ENCODE results near the gene ZFP57.
A peak's percentile ranks its signal among the peaks of the same experiment; 100 is the strongest.

The ZFP57 gene

DNA sequence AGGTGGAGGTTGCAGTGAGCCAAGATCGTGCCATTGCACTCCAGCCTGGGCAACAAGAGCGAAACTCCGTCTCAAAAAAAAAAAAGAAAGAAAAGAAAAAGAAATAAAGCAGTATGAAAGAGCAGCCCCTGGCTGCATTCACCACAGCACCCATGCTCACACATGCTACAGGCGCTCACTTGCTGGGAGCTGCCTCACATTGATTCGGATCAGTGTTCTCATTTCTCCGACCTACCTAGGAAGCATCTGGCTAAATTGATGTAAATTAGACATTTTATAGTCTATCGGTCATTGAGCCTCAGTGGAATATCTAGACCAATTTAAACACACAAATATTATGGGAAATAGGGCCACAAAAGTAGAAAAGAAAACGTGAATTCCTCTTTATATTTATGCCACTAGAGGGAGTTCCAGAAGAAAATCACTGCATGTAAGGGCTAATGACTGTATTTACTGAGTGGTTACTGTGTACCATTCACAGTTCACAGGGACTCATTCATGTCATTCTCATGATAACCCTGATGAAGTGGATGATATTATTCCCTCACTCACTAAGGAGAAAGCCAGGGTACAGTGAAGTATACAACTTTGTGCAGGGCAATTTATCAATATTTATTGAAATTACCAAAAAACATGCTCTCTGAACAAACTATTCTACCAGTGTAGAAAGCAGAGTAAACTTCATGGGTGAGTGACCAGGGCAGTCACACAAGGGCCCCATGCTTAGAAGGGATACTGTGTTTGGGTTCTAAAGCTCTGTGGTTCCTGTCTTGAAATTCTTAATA is 29.3 kb downstream of the ZFP57 start:
- DNase-seq, result no peak

DNA sequence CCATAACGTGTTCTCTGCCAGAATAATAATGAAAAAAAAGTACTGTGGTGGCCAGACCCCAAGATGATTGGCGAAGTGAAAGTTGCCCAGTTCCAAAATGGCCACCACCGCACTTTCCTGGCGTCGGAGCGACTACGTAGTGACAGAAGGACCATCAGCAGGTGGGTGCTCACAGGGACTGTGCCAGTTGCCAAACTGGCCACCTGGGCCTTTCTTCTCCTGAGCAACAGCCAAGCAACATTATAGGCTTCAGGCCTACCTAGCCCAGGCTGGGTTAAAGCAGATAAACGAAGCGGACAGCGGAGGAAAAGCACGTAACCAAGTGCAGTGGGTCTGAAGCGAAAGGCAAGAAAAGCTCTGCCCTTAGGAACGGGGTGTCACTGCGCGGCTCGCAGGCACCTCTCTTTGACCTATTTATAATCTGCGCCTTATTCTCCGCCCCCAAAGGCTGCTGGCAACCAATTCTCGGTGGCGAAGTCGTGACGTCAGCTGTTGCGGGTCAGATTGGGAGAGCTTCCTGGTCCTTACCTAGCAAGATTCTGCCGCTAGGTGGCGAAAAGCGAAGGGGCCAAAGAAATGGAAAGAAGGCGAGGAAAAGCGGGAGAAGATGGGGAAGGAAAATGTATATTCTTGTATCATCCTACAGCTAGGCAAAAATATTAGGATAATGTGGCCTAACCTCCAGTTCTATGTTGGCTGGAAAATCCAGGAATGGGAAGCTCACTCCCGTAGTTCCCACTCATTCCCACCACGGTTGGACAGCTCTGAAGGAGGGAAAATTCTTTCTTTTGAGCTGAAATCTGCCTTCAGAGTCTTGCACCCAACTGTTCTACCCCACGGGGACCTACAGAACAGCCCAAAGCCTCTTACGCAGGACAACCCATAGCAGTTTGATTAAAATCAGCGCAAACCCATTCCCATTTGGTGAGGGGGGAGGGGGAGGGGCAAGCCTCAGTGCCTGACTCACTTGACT is 31.0 kb downstream of the ZFP57 start:
- peak; percentile 95 for DNase-seq

DNA sequence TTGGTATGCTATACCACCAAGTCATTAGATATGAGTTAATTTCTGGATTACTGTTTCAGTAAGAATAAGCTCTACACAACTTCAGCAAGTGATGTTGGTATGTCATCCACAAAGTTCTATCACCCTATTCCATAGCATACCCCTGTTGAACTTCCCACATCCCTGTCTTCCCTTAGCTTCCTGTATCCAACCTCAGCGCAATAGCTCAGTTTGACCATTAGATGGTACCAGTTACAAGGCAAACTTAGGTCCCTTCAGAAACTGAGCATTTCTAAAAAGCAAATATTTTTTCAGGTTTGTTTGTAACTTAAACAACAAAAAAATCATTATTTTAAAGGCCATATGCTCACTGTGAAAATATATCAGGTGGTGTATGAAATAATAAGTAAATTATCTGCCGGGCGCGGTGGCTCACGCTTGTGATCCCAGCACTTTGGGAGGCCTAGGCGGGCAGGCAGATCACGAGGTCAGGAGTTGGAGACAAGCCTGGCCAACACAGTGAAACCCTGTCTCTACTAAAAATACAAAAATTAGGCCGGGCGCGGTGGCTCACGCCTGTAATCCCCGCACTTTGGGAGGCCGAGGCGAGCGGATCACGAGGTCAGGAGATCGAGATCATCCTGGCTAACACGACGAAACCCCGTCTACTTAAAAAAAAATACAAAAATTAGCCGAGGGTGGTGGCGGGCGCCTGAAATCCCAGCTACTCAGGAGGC is 32.9 kb downstream of the ZFP57 start:
- no peak for DNase-seq

DNA sequence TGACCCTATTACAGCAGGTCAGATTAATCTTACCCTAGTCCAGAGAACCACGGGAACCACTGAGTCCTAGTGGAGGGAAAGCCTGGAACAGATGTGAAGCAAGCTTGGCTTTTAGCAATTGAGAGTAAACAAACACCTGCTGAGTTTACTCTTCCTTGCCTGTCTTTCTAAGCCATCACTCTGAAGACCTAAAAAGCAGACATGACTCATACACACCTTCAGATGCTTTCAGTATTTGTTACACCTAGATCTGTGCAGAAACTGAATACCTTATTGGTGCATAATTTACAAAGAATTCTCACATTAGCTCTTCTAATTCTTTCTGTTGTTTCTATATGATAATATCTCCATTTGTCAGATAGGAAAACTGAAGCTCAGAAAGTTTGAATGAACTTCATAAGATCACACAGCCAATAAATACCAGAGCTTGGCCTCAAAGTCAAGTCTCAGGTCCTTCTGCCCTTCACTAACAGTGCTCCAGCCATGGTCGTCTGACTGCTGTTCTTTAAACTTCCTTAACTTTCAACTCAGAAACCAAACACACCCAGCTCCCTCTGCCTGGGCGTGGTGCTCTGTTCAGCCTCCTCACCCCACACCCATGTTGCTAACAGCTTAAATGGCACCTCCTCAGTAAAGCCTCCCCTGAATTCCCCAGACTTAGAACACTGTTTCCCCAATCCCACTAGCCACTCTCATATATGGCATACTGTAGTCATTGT is 39.4 kb downstream of the ZFP57 start:
- DNase-seq, result no peak

DNA sequence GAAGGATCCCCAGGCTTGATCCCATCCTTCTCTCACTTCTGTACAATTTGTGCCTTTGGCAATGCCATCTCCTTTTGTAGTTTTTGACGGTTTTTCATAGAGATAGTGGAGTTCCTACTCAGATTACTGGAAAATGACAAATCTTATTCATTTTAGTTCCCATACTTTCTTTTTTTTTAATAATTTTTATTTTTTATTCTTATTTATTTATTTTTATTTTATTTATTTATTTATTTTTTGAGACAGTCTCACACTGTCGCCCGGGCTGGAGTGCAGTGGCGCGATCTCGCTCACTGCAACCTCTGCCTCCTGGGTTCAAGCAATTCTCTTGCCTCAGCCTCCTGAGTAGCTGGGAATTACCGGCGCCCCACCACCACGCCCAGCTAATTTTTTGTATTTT is 43.7 kb downstream of the ZFP57 start:
- DNase-seq, result no peak

DNA sequence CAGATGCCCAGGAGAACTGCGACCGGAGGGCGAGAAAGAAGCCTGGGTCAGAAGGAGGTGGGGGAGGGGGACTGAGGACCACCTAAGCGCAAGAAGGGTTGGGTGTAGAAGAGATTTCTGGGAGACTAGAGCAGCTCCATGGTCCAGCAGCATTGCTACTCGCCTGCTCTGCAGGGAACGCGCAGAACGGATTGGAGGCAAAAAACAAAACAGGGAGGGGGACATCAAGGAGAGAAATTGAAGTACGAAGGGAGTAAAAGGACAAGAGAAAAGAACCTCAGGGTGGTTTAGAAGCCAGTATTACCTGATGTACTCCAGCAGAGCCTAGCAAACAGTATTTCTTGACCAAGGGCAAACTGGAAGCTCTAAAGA is 47.4 kb downstream of the ZFP57 start:
- DNase-seq, result no peak

DNA sequence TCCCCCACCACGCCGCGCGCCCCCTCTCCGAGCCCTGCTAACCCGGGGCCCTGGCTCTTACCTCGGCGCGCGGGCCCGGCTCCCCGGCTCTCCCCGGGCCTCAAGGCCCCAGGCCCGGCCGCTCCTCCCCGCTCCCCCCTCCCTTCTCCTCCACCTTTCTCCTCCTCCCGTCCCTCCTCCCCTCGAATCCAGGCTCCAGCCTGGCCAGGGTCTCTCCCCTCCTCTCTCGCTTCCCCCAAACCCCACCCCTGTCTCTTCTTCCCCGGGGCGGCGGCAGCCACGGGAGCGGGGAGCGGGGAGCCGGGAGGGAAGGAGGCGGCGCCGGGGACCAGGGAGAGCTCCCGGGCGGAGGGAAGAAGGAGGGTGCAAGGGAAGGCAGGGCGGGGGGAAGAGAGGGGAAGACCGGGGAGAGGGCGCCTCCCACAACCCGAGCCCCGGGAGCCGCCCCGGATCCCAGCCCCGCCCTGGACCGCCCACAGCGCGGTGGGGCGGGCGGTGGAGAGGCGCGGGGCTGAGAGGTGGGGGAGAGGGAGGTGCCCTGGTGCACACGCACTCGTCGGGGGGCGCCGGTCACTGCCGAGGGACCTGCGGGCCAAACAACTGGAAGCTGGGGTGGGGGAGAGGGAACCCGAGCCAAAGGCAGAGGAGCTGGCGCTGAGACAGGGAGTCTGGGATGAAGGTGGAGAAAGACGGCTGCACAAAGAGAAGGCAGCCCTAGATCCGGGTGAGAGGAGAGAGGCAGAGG is 48.0 kb downstream of the ZFP57 start, which contains the start of gene GABBR1:
GABBR1 (minus strand) TSS at position 395 of the 745 bp plus-strand sequence. CDS start 798 bp downstream, outside the sequence.
- peak; percentile 62 for DNase-seq

DNA sequence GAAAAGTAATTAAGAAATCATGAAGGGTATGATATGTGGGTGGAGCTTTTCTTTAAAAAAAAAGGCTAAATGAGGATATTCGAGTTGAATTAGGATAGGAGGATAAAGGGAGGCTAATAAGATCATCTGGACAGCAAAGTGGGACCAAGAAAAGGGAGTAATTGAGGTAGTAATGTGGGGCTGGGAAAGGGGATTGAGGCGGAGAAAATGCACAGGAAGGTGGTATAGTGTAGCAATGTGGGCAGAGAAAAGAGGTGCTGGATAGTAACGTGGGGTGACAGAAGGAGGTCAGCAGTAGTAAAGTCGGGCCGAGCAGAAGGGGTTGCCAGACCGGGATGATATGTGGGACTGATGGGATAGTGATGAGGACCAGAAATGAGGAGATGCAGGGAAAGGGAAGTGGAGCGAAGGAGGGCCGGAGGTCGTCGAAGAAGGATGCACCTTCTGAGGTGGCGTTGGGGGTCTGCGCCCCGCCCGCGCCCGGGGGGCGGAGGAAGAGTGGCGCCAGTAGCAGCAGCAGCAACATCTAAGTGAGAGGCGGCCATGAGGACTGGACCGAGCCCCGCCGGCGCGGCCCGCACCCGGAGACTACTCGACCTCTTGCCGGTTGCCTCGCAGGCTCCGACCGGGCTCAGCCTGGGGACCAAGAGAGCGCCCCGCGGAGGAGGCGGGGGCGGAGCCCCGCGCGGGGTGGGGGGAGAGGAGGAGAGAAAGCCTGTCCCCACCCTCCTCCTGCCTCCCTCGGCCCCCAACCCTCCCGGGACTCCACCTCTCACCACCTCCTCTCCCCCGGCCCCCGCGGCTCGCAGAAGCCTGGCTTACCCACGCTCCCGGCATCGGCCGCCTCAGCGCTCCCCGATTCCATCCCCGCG is 48.9 kb downstream of the ZFP57 start:
- peak; percentile 48 for DNase-seq

DNA sequence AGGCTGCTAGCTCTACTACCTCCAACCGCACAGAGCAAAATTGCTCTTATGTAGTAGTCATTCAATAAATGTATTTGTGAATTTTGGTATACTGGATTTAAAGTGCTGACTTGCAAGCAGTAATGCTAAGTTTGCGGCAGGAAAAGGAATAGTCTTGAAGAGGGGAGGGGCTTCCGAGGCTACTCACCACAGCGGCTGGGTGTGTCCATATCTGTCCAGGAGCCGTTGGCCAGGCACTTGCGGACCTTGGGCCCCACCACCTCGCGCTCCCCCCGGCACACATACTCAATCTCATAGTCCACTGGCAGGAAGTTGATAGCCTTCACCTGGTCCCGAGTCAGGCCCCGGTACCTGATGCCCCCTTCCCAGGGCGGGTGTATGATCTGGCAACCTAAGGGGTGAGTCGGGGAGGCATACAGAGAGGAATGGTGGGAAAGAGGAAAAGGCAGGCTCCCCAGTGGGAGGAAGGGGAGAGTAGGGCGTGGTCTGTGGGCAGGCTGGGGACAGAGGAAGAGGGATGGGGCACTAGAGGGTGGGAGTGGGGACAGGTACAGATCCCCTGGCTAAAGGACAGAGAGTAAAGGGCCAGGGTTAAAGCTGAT is 49.6 kb downstream of the ZFP57 start:
- no peak for DNase-seq

DNA sequence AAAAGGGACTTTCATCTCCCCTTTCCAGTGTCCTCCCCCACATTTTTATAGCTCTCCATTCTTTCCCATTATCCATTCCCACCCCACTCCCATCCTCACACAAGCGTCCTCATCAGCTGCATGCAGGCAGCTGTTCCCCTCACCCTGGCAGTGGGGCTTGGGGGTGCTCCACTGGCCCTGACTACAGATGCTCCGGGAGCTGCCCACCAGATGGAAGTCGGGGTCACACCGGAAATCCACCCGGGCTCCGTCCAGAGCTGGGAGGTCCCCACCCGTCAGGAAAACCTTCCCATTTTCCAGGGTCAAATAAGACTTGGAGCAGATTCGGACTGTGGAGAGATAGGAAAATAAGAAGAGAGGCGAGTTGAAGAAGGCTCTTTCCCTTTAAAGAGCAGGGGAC is 50.6 kb downstream of the ZFP57 start:
- DNase-seq, result no peak

DNA sequence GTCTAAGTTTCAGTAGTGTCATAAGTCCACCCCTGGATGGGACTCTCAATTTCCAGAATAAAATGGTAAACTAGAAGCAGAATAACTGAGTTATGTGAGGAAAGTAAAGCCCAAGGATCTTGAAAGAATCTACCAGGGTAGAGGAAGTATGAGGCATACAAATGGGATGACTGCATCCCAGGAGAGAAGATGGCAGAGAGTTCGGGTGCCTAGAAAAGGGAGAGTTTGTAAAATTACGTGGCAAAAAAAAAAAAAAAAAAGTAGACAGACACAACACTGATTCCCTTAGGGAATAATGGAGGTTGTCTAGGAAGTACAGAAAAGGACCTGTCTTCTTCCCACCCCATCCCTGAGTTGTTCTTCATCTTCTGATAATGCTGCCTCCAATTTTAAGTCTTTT is 51.4 kb downstream of the ZFP57 start:
- DNase-seq, result no peak

DNA sequence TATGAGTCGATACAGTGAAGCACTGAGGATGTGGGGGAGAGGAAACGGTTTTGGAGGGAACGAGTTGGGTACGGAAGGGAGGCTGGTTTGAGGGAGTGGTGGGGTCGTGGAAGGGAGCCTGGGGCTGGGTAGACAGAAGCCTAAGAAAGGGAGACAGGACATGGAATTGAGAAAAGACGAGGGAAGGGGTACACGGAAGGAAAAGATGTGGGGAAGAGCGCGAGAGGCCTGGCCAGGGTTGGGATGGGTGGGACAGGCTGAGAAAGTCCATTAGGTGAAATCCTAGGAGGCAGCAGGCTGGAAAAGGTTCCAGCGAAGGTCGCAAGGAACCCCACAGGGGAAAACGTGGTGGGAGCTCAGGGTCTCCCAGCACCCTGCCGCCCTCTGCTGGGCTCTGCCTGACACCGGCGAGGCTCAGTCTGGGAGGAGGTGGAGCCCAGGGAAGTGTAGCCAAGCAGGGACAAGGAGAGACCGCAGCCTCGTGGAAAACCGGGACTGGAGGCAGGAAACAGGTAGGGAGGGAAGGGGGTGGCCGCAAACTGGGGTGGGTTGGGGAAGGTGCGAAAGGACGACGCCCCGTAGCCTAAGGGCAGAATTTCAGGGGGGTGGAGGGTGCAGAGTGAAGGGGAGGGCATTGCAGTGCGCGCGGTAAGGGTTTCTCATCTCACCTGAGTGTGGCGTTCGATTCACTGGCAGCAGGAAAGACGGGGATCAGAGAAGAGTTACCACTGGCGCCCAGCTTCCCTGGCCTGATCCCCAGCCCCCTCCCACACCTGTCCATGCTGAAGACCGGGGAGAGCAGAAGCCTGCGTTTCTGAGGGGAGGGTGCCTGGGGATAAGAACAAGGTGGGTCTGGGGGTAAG is 52.3 kb downstream of the ZFP57 start:
- peak; percentile 35 for DNase-seq

DNA sequence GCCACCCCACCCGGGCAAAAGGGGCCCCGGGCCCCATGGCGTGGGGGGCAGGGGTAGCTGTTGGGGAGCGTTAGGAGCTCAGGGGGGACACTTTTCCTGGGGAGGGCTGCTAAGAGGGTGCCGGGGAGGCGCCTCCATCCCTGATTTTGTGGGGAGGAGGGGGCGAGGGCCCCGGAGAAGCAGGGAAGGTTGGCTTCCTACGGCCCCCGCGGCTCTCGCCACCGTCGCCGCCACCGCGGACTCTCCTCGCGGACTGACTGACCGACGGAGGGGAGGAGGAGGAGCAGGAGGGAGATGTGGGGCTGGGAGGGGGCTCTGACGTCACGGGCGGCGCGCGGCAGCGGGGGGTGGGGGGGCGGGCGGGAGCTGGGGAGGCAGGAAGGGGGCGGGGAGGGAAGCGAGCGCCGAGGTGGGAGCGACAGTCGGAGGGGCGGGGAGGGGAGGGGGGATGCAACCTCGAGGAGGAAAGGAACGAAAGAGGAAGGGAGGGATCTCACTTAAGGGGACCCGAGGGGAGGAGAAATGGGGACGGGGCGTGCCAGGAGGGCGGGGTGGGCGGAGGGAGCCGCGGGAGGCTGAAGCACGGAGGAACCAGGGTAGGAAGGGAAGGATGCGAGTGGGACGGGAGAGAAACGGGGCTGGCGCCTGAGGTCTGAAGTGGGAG is 53.1 kb downstream of the ZFP57 start:
- DNase-seq, result peak; percentile 16

DNA sequence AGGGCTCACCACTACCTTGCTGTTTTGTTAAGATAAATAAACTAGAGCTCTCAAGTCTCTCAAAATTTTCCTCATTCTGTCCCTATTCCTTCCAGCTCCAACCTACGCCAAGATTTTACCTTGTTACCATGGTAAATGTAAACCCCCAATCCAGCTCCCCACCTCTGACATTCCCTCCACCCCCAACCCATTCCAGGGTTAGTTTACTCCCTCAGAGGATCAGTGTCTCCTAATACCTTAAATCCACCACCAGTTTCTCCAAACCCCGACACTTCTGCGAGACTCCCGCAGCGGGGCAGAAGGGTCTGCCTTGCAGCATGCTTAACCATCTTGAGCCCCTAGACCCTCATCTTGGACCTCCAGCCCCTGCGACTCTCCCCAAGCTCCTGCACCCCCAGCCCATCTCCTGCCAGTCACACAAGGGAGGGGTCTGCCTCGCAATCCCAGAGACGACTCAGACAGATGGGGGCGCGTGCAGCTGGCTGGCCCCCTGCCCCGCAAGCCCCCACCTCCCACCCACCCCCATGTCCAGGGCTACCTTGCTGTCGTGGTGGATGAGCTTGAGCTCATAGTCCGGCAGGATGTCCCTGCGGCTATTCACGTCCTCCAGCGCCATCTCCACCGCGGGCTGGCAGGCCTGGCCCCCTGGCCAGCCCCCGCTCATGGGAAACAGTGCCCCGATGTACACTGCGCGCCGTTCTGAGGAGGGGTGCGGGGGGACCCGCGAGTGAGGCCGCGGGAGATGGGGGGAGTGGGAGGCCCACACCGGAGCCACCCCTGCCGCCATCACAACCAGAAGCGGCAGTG is 53.8 kb downstream of the ZFP57 start:
- DNase-seq, result no peak

DNA sequence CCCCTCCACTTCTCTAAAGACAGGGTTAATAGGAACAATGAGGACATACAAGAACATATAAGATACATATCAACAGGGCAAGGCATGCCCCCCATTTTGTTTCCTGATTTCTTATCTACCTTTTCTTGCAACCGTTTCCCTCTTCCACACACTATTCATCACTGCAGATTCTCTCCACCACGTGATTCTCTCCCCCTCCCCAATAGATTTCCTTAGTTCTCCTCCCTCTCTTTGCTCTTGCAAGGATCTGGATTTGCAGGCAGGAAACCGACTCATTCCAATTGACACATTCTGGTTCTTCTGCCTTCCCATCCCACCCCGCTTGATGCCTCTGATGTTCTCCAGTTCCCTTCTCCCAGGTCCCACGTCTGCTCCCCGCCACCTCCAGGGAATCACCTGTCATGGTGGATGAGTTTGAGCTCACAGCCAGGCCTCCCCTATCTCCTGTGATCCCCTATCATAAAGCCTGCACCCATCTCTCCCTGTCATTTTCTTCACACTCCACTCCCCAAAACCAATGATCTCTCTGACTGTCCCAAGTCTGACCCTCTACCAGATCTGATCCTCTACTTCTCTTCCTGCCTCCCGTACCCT is 55.5 kb downstream of the ZFP57 start:
- DNase-seq, result no peak

DNA sequence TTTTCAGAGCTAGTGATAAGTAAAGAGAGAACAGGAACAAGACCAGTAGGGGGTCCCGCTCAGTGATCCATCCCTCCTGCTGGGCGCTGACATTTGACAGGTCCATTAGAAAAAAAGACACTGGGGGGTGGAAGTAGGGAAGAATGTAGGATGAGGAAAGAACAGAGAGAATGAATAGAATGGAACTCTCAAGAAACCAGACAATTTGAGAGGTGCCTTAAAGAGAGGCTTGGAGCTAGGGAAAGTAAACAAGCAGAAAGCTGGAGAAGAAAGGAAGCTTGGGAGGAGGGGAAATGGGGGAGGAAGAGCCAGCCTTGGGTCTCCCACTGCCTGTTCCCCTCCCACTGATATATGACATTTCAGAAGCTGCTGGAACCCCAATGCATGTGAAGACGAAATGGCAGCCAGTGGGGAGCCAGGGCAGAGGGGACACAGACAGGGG is 56.4 kb downstream of the ZFP57 start:
- no peak for DNase-seq

Measured in activated effector memory CD4-positive, alpha-beta T cell treated with Interleukin-2 at 50 U/mL for 16 hours (primary cell).